GM19351 (cell line): ENCODE data around the gene HLA-DPA1.

Source experiments
- ATAC-seq: cut with Tn5 transposase; IDR thresholded peaks from one replicate; pipeline ENCODE4 v1.9.1; 2021; ENCODE audit warnings: mild to moderate bottlenecking, moderate library complexity; ENCODE audit not compliant: unreplicated experiment

HLA-DPA1 gene

DNA sequence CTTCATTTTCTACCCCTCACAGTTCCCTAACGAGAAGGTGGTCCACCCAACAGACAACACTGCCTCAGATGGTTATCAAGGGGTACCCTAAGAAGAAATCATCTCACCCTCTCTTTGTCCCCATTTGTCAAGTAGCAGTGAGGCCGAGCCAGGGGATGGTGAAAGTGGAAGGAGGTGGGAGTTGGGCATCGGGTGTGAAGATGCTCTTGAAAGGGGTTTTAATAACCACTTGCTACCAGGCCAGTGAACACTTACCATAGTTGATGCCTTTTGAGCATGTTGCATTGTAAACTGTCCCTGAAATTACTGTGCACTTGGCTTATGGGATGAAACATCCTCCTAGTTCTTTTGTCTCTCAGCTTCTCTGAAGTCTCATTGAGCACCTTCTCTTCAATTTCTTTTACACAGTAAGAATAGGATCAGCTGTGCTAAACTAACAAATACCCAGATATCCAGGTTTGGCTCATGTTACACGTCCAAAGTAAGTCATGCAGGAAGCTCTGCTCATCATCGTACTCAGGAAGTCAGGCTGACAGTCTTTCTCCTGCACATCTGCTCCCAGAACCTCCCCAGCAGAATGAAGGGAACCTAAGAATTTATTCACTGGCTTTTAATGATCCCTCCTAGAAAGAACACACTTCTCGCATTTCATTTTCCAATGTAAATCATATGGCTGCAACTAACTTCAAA, 15.6 kb upstream of the HLA-DPA1 start:
- no peak for ATAC-seq

DNA sequence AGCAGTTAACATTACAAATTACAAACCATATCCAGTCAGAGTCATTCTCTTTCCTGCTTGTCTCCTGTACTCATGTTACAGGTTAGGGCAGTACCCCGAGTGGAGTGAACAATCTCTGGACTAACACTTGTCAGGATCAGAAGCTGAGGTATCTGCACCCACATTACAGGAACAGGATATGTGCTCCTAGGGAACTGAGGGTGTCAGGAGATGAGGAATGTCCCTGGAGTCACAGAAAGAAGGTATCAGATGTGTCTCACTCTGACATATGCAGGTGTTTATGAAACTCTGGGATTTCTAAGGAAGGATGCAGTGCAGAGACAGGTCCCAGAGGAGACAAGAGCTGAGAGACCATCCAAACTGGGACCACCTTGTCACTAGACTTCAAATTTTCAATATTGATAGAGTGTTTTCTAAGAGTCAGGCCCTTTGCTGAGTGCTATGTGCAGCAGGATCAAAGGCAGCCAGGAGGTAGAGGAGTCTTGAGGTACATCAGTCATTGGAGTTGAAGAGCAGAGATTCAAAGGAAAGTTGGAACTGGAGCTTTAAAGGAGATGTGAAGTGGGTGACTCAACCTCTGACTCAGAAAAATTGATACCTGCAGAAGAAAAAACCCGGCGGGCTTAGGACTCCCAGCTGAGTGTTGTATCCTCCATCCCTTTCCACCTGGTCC, 14.9 kb upstream of the HLA-DPA1 start:
- ATAC-seq, result no peak

- ATAC-seq, result no peak
These were observed 12.2 kb upstream of the HLA-DPA1 start for GRCh38 chr6:33085627-33086026.

DNA sequence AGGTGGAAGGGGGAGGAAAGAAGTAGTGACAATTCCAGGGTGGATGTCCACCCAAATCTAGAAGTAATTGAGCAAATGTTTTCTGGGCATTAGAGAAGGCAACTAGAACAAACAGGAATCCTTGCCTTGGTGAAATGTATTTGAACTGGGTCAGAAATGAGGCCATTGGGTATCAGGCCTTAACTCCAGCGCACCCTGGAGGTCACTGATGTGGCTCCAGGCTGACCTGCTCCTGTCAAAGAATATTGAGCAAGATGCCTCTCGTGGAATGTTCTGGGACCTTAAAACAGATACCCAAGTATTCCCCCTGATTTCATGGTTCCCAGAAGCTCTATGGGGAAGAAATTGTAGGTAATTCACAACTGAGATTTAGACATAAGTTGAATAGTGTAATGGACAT, 9.3 kb upstream of the HLA-DPA1 start:
- ATAC-seq, result no peak

- ATAC-seq, result no peak
These were observed 7.8 kb upstream of the HLA-DPA1 start for GRCh38 chr6:33081098-33081824.

GRCh38 chr6:33080127-33081089, 7.0 kb upstream of the HLA-DPA1 start:
- ATAC-seq, result no peak

GRCh38 chr6:33079580-33079979, 6.1 kb upstream of the HLA-DPA1 start:
- ATAC-seq, result no peak

GRCh38 chr6:33078919-33079521, 5.6 kb upstream of the HLA-DPA1 start:
- ATAC-seq, result no peak

GRCh38 chr6:33078442-33078841, 5.0 kb upstream of the HLA-DPA1 start:
- ATAC-seq, result no peak

DNA sequence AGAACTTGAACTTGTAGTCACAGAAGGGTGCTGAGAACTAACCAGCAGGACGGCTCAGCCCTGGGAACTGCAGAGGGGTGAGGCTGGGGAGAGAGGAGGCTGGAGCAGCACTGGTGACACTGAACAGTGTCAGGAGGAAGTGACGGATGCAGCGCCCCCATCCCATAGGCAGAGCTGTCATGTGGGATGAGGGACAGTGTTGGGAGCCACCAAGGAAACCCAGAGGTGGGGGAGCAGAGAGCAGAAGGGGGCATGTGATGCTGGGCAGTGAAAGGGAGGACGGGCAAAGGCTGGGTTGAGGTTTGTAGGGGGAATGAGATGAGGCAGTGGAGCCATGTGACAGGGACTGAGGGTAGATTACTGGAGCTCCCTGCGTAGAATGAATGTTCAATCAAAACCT, 4.5 kb upstream of the HLA-DPA1 start:
- ATAC-seq, result no peak

GRCh38 chr6:33076406-33076934, 3.0 kb upstream of the HLA-DPA1 start:
- ATAC-seq, result no peak

GRCh38 chr6:33075568-33076405, 2.3 kb upstream of the HLA-DPA1 start, which contains the start of gene HLA-DPB1:
Gene HLA-DPB1 (plus strand): TSS chr6:33075990. CDS start chr6:33076042, 52 bp downstream.
- ATAC-seq, result peak; percentile 74

DNA sequence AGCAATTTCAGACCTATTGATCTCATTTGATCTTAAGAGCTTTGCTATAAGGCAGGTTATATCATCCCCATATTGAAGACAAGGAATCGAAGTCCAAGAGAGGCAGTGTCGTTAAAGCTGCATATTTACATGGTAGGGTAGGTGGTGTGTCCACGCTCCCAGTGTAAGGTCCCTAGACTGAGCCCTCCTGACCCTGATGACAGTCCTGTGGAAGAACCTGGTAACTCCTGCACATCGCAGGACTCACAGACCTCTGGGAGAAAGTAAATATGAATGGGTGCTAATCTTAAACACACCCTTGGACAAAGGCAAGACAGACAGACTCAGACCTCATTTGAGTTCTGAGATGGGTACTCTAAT, 1.7 kb upstream of the HLA-DPA1 start:
- peak; percentile 3 for ATAC-seq

GRCh38 chr6:33072508-33073100, 845 bp downstream of the HLA-DPA1 start:
- no peak for ATAC-seq

- ATAC-seq, result no peak
These were observed 1.9 kb downstream of the HLA-DPA1 start for GRCh38 chr6:33071569-33071968.

GRCh38 chr6:33070909-33071308, 2.5 kb downstream of the HLA-DPA1 start:
- ATAC-seq, result no peak

DNA sequence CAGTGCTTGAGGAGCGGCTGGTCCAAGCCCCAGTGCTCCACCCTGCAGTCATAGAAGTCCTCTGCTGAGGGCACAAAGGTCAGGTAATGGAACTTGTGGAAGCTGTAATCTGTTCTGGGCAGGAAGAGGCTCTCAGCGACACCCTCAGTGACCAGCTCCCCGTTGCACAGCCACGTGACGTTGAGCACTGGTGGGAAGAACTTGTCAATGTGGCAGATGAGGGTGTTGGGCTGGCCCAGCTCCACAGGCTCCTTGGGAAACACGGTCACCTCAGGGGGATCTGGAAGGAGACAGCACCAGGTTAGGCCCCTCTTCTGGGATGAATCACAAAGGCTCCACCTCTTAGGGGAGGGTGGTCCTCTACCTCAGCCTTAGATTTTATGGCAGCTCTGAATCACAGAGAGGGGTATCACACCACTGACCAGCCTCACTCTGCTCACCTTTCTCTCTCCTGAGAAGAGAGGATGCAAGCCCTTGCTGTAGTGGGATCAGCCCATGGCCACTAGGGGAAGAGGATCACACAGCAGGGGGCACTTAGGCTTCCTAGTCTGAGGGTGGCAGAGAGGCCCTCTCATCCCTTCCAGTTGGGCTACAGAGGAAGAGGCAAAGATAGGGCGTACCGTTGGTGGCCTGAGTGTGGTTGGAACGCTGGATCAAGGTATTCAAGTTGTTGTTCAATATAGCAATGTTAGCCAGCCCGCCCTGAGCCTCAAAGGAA, 4.3 kb downstream of the HLA-DPA1 start:
- ATAC-seq, result no peak

- ATAC-seq, result no peak
These were observed 6.4 kb downstream of the HLA-DPA1 start for GRCh38 chr6:33066917-33067521.
